HTERT RPE-1 (cell line): Measurements from ENCODE around the gene RHCE.
"Not testable (repeated sequence)": the region's sequence is repeated elsewhere in the genome, so short reads cannot be mapped to it uniquely, and the experiment has no call there.

Source experiments
- in situ Hi-C: fragments of 300-500 bp; cut with MboI; formaldehyde crosslinking; loops from 4 replicates; pipeline ENCODE4 v1.14.3; 2020; ENCODE audit warnings: low sequenced_read_pairs

RHCE gene

DNA sequence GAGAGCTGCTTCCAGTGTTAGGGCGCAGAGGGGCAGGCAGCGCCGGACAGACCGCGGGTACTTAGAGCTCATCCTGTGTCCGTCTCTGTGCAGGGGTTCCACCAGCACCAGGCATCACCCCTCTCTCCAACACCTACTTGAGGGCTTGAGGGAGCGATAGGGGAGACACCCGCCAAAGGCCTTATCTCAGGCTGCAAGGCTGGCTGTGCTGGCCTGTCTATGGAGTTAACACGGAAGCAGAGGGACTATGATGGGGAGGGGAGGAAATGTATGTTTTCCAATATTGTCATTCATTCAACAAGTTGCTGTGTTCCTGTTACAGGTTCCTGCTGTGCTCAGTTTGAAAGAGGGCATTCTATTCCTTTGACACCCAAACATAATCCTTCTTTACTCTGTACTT lies at the start of gene RHCE:
Gene RHCE, minus strand, starts transcription at position 111 of the 400 bp plus-strand sequence. Its CDS starts 39 bp downstream, at position 72.
- in situ Hi-C loops = not testable (repeated sequence)

GRCh38 chr1:25469177-25469576 lies 48.6 kb upstream of the RHCE start:
- in situ Hi-C loops = no loop called here

DNA sequence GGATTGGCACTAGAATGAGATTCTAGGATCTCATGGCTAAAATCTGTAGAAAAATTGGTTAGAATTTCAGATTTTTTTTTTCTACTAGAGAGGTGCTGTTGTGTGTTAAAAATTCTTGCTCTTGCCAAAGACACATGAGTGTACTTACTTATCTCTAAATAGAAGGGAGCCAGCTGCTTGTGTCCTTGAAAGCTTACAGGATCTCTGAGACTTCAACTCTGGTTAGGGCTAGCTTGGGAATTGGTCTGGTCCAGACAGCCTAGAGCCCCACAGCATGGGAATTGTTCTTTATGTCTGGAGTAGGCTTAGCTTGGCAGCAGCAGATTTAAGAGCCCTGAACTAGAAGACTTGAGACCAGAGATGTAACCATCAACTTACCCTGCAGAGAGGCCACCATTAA lies 47.4 kb upstream of the RHCE start:
- in situ Hi-C loops = no loop called here

GRCh38 chr1:25467616-25468015 lies 47.0 kb upstream of the RHCE start:
- in situ Hi-C loops = no loop called here

GRCh38 chr1:25467193-25467592 lies 46.6 kb upstream of the RHCE start:
- in situ Hi-C loops = no loop called here

- in situ Hi-C loops = no loop called here
These were observed 42.1 kb upstream of the RHCE start for GRCh38 chr1:25462732-25463131.

- in situ Hi-C loops = no loop called here
These were observed 41.2 kb upstream of the RHCE start for GRCh38 chr1:25461849-25462248.

- in situ Hi-C loops = not testable (repeated sequence)
These were observed 40.2 kb upstream of the RHCE start for GRCh38 chr1:25460816-25461215.

- in situ Hi-C loops = no loop called here
These were observed 39.4 kb upstream of the RHCE start for GRCh38 chr1:25460020-25460419.

DNA sequence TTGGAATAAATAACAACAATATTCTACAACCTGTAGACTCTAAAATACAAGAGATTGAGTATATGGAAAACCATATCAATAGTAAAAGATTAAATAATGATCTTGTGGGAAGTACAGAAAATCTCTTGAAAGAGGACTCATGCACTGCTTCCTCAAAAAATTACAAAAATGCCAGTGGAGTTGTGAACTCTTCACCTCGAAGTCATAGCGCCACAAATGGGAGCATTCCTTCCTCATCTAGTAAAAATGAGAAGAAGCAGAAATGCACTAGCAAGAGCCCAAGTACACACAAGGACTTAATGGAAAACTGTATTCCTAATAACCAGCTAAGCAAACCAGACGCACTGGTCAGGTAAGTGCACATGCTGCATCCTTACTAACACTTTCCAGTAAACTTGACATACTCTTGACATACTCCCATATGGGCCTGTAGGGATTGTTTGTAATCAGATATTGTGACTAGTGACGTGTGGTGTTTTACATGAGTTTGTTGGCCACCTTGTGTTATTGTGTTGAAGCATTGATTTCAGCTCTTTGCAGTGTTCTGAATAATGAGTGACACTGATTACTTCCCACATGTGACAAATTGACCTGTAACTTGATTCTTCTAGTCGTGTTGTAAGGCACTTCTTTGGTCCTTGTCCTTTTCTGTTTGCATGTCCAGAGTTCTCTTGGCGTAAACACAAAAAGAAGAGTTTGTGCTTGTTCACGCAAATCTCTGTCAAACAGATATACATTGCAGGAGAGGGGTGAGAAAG lies 38.1 kb upstream of the RHCE start:
- in situ Hi-C loops = no loop called here

DNA sequence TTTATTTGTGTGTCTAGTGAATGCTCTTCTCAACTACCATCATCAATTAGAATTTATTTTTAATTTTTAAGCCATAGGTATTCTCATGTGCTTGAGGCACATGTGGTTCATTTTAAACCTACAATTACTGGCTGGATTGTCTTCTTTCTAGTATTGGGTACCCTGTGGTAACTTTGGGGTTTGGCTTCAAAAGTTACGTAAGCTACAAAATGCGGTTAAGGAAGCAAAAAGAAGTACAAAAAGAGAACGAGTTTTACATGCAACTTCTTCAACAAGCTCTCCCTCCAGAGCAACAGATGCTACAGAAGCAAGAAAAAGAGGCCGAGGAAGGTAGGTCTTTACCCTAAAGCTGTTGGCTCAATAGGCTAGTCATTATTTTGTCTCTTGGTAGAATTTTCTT lies 35.9 kb upstream of the RHCE start:
- in situ Hi-C loops = no loop called here

GRCh38 chr1:25451908-25452307 lies 31.3 kb upstream of the RHCE start:
- in situ Hi-C loops = no loop called here

GRCh38 chr1:25450891-25451290 lies 30.3 kb upstream of the RHCE start:
- in situ Hi-C loops = no loop called here

DNA sequence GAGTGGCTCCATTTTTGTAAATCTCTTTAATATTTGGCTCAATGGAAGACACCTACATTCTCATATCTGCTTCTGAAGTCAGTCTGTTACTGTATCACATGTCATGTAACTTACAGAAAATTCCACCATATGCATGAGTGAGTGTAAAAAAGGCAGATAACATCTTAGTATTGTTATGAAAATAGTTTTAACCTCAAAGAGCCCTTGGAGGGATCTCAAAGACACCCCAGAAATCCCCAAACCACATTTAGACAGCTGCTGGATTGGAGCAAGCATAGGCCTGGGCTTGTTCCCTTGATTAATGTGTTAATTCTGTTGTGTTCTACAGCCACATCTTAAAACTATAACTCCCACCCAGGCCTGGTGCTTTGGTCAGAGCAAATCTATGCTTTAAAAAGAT lies 26.9 kb upstream of the RHCE start:
- in situ Hi-C loops = no loop called here

GRCh38 chr1:25445993-25446538 lies 25.4 kb upstream of the RHCE start:
- in situ Hi-C loops = no loop called here

DNA sequence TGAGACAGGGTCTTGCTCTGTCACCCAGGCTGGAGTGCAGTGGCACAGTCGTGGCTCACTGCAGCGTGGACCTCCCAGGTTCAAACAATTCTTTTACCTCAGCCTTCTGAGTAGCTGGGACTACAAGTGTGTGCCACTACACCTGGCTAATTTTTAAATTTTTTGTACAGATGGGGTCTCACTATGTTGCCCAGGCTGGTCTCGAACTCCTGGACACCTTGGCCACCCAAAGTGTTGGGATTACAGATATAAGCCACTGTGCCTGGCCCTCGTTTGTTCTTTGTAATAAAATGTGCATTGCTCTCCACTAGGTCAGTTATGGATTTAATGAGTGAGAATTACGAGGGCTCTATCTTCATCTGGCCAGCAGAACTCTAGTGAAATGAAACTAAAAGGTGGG lies 24.0 kb upstream of the RHCE start:
- in situ Hi-C loops = not testable (repeated sequence)

- in situ Hi-C loops = no loop called here
These were observed 22.5 kb upstream of the RHCE start for GRCh38 chr1:25443030-25443699.

- in situ Hi-C loops = no loop called here
These were observed 21.6 kb upstream of the RHCE start for GRCh38 chr1:25442178-25442577.

- in situ Hi-C loops = no loop called here
These were observed 18.7 kb upstream of the RHCE start for GRCh38 chr1:25439287-25439686.

GRCh38 chr1:25437672-25438071 lies 17.0 kb upstream of the RHCE start:
- in situ Hi-C loops = no loop called here

GRCh38 chr1:25435397-25436108 lies 14.9 kb upstream of the RHCE start:
- in situ Hi-C loops = no loop called here
